Large intestine (tissue), 3 donors: ENCODE results near the gene PKN1. TPM values are rescaled to one million over a fixed set of nuclear protein-coding genes. Genes with fewer than 3 reads are reported as not detected.

ENCODE experiments used
- DNase-seq, 2 donors: peaks; one replicate each; pipeline versions ENCODE4 v3.0.0 to v3.0.0-alpha.2; 2013
- H3K27ac ChIP-seq: one replicate; pipeline ENCODE4 v1.5.1; 2013; ENCODE audit warnings: low read length
- H3K27me3 ChIP-seq: 2 replicates; pipeline ENCODE4 v1.6.1; 2013; ENCODE audit warnings: low read length; ENCODE audit not compliant: control insufficient read depth, insufficient read depth
- H3K36me3 ChIP-seq: 2 replicates; pipeline ENCODE4 v1.6.1; 2013; ENCODE audit warnings: low read length; ENCODE audit not compliant: control insufficient read depth, insufficient read depth
- H3K4me1 ChIP-seq: one replicate; pipeline ENCODE4 v1.6.1; 2013; ENCODE audit warnings: low read length; ENCODE audit not compliant: control insufficient read depth, insufficient read depth
- H3K4me3 ChIP-seq: one replicate; pipeline ENCODE4 v1.5.1; 2013; ENCODE audit warnings: low read length
- H3K9me3 ChIP-seq: one replicate; pipeline ENCODE4 v1.6.1; 2013; ENCODE audit warnings: mild to moderate bottlenecking, low read depth, low read length, moderate library complexity; ENCODE audit not compliant: control insufficient read depth
- WGBS: methylation state at CpG from one replicate; pipeline ENCODE4 v1.1.5; 2013; ENCODE audit warnings: low lambda C conversion rate; ENCODE audit not compliant: insufficient coverage; 5-methylcytosine and 5-hydroxymethylcytosine counted together
- polyA plus RNA-seq: library from polyadenylated mRNA; unstranded; fragments of 120-200 nt; gene quantifications from one replicate; pipeline ENCODE4 v1.2.1, GENCODE V29; 2013

Gene PKN1
- polyA plus RNA-seq, 1 donor: 65.3 TPM

DNA sequence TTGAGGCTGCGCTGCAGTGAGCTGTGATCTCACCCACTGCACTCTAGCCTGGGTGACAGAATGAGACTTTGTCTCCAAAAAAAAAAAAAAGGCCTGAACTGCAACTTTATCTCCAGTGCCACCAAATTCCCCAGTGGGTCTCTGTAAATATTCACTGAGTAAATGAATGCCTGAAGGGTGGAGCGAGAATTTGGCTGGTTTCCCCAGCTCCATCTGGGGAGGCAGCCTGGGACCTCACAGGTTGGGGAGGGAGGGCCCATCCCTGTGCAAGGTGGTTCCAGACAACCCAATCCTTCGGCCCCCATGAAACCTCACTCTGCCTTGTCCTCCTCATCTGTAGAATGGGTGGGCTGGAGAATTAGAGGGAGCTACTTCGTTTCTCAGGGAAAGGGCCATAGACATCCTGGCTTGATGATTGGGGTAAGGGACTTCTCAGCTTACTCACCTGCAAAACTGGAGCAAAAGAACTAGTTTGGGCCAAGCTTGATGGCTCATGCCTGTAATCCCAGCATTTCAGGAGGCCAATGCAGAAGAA lies 4.2 kb upstream of the PKN1 start:
- Histone ChIP-seq H3K4me3 (no peak overlapping the region), H3K27ac (no peak overlapping the region), H3K4me1 (peaks cover 5% of the 10 kb centered on the region), H3K9me3 (no peaks in the 10 kb centered on the region), H3K27me3 (peaks cover 10% of the 10 kb centered on the region), H3K36me3 (no peaks in the 10 kb centered on the region)
- no peak for DNase-seq
- WGBS: no CpG with 5 or more reads among the region's 4 CpGs

DNA sequence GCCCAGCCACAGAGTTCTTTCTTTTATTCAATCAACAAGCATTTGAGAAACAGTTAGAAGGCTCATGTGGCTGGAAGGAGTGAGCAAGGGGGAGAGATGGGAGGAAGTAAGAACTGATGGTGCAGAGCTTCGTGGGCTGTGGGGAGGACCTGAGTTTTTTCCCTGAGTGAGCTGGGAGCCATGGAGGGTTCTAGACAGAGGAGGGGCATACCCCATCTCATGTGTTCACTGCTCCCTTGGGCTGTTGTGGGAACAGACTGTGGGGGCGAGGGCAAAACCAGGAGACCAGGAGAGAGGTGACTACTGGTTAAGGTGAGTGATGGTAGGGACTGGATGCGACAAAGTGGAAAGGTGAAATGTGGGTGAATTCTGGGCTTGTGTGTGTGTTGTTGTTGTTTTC lies 2.4 kb upstream of the PKN1 start:
- DNase-seq: no peak
- Histone ChIP-seq H3K9me3 (no peaks in the 10 kb centered on the region), H3K4me1 (peaks cover 19% of the 10 kb centered on the region), H3K36me3 (no peaks in the 10 kb centered on the region), H3K27ac (no peak overlapping the region), H3K4me3 (no peak overlapping the region), H3K27me3 (peaks cover 10% of the 10 kb centered on the region)
- WGBS: no CpG with 5 or more reads among the region's 3 CpGs

DNA sequence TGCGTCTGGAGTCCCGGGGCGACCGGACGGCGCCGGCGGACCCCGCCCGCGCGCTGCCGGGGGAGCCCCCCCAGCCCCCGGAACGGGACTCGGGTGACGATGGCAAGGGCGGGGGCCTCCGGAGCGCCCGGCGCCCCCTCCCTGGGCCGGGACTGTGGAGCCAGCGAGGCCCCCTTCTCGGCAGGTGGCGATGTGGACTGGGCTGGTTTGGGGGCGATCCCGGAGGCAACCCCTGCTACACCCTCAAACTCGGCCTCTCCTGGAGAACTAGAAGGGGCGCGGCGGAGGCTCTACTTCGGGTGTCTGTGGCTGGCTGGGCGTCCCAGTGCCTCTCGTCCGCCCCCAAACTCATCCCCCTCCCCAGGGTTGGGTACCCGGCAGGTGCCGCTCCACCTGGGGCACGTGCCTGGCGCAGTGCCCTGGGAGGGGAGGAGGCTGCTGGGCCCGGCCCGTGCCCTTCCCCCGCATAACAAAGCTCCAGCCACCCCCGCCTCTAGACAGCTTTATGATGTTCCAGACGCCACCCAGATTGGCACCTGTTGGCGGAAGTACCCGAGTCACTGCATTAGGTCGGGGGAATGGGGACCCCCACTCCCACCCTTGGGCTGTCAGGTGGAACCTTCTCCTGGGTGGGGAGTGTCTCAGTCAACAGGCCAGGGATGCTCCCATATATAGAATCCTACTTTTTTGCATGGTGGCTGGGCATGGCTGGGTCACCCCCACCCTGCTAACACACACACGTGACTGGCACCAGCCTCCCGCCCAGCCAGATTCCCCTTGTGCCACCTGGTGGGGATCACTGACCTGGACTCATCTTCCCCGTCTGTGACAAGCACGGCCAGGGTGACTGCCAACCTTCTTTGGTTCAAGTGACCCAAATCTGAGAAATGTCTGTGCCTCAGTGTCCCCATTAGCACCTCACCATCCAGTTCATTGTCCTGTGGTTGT lies 722 bp downstream of the PKN1 start:
- H3K36me3 ChIP-seq: no peaks in the 10 kb centered on the region
- peak overlapping the region; percentile 80 for H3K4me3 ChIP-seq
- H3K4me1 ChIP-seq: peaks cover 19% of the 10 kb centered on the region
- H3K9me3 ChIP-seq: no peaks in the 10 kb centered on the region
- H3K27ac ChIP-seq: peak overlapping the region; percentile 48
- WGBS: no CpG with 5 or more reads among the region's 52 CpGs
- peak in 1 of 2 donors; percentile 59 for DNase-seq
- H3K27me3 ChIP-seq: peaks cover 10% of the 10 kb centered on the region

DNA sequence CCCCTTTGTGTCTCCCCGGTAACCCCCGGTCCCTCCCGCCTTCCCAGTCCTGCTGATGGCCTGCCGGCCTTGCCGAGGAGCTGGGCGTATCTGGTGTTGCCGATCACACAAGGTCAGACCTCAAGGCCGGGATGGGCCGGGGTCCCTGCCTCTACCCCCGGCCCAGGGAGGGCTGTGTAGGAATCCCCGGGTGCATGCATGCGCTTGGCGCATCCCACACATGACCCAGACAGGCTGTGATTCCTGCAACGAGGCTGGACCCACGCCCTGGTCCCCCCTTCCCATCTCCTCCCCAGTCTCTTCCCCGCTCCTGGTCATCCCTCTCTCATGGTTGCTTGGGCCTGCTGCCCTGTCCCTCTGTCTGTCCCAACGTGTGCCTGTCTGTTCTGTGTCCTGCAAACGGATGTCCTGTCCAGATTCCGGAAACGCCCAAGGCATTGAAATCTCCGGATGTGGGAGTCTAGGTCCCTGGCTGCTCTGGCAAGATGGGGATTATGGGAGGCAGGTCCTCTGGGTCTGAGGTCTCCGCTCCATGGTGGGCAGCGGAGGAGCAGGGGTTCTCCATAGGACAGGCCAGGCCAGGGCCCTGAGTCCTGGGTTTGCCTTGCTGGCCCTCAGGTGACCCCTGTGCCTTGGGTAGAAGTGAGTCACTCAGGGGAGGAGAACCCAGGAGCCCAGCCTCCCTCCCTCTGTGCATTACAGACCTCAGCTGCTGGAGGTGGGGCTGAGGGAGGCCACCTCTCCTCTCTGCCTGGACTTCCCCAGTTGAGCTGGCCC lies 1.6 kb downstream of the PKN1 start:
- WGBS: no CpG with 5 or more reads among the region's 23 CpGs
- peak overlapping the region; percentile 80 for H3K4me3 ChIP-seq

DNA sequence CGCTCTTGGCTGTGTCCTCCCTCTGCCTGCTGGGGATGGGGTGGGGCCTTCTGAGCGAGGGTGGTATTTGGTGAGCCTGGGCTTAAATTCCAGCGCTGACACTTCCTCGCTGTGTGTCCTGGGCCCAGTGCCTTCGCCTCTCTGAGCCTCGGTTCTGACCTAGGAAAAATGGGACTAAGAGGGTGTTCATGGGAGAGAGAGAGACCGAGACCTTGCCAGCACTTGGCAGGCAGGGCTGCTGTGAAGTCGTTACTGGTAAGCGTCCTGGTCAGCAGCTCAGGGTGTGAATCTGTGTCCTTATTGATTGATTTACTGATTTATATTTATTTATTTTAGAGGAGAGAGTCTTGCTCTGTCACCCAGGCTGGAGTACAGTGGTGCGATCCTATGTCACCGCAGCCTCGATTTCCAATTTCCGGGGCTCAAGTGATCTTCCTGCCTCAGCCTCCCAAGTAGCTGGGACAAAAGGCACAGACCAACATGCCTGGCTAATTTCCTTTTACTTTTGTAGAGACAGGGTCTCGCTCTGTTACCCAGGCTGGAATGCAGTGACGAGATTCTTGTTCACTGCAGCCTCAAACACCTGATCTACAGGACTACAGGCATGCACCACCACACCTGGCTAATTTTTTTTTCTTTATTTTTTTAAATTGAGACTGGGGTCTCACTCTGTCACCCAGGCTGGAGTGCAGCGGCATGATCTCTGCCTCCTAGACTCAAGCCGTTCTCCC lies 2.4 kb downstream of the PKN1 start:
- Histone ChIP-seq H3K4me1 (peaks cover 29% of the 10 kb centered on the region), H3K27me3 (peaks cover 7% of the 10 kb centered on the region), H3K4me3 (no peak overlapping the region), H3K9me3 (no peaks in the 10 kb centered on the region), H3K36me3 (no peaks in the 10 kb centered on the region), H3K27ac (no peak overlapping the region)
- no peak for DNase-seq
- 100% methylated on average over 2 of the region's 17 CpGs for WGBS

More for the DNA sequence above, 1.6 kb downstream of the PKN1 start:
- no peaks in the 10 kb centered on the region for H3K9me3 ChIP-seq
- no peak overlapping the region for H3K27ac ChIP-seq
- H3K36me3 ChIP-seq: no peaks in the 10 kb centered on the region
- DNase-seq: peak; percentile 46 to 50
- peaks cover 21% of the 10 kb centered on the region for H3K4me1 ChIP-seq
- H3K27me3 ChIP-seq: peaks cover 7% of the 10 kb centered on the region

DNA sequence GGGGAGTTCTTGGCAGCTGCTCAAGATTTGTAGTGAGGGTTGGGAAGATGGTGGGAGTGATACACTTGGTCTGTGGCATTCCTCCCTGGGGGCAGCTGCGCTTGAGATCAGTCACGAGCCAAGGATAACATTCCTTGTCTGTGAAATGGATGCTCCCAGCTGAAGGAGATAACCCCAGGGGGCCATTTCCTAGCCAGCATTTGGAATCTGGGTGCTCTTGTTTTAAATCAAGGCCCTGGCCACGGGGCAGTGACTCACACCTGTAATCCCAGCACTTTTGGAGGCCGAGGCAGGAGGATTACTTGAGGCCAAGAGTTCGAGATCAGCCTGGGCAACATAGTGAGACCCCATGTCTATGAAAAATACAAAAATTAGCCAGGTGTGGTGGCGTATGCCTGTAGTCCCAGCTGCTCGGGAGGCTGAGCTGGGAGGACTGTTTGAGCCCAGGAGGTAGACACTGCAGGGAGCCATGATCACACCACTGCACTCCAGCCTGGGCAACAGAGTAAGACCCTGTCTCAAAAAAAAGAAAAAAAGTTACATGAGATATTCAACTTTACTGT lies 4.6 kb downstream of the PKN1 start:
- H3K4me1 ChIP-seq: peaks cover 28% of the 10 kb centered on the region
- no peak for DNase-seq
- H3K27ac ChIP-seq: no peak overlapping the region
- H3K4me3 ChIP-seq: no peak overlapping the region
- no peaks in the 10 kb centered on the region for H3K27me3 ChIP-seq
- no CpG with 5 or more reads among the region's 7 CpGs for WGBS
- H3K9me3 ChIP-seq: no peaks in the 10 kb centered on the region
- peaks cover 7% of the 10 kb centered on the region for H3K36me3 ChIP-seq

DNA sequence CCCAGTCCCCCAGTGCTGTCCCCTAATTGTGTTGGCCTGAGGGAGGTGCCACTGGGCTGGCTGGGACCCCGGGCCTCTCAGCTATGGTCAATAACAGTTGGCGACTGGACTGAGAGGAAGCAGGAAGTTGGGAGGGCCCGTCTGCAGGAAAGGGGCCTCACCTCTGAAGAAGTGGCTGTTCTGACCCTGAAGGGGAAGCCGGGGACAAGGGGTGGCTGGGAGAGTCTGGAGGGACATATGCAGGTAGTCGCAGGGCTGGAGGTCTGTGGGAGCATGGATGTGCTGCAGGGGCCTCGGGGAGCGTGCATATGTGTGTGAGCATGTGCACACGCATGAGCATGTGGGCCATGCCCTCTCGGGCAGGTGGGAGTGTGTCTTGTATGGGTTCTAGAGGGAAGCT lies 5.9 kb downstream of the PKN1 start:
- Histone ChIP-seq H3K27me3 (no peaks in the 10 kb centered on the region), H3K27ac (no peak overlapping the region), H3K36me3 (peaks cover 21% of the 10 kb centered on the region), H3K9me3 (no peaks in the 10 kb centered on the region), H3K4me1 (peaks cover 24% of the 10 kb centered on the region), H3K4me3 (no peak overlapping the region)
- WGBS: no CpG with 5 or more reads among the region's 9 CpGs
- no peak for DNase-seq

DNA sequence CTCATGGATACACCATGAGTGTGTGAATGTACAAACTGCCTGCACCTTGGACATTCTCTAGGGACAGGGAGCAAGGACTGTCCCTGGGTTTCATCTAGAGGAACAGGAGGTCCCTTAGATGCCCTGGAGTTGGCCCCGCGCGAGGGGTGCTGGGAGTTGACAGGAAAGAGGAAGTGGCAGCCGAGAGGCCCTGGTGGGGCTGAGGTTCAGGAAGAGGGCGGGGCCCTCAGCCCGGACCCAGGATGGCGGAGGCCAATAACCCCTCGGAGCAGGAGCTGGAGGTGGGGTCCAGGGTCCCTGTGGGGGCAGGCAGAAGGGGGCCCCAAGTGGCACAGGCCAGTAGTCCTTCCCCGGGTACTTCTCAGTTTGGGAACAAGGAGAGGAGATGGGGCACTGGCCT lies 6.9 kb downstream of the PKN1 start:
- Histone ChIP-seq H3K36me3 (peaks cover 31% of the 10 kb centered on the region), H3K4me3 (peak overlapping the region; percentile 25), H3K27ac (peak overlapping the region; percentile 17), H3K9me3 (no peaks in the 10 kb centered on the region), H3K4me1 (peaks cover 14% of the 10 kb centered on the region), H3K27me3 (no peaks in the 10 kb centered on the region)
- WGBS: no CpG with 5 or more reads among the region's 9 CpGs
- peak; percentile 66 to 87 for DNase-seq

DNA sequence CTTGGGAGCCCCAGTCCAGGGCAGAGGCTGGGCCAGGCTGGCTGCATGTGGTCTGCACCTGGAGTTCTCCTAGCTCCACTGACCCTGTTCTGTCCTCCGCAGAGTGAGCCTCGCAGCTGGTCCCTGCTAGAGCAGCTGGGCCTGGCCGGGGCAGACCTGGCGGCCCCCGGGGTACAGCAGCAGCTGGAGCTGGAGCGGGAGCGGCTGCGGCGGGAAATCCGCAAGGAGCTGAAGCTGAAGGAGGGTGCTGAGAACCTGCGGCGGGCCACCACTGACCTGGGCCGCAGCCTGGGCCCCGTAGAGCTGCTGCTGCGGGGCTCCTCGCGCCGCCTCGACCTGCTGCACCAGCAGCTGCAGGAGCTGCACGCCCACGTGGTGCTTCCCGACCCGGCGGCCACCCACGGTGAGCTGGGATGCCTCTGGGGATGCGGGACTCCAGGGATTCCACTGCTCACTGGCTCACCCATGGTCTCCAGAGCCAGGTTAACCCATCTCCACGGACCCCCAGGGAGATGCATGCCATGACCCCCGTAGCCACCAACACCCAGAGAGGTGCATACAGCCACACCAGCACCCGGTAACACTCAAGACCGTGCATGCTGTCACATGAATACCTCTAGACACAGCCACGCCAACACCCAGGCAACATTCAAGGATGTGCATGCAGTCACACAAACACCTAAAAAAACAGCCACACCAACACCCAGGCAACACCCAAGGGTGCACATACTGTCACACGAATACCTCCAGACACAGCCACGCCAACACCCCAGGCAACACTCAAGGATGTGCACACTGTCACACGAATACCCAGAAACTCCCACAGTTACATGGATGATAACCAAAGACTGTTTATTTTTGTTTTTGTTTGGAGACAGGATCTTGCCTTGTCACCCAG lies 8.2 kb downstream of the PKN1 start:
- H3K36me3 ChIP-seq: peaks cover 37% of the 10 kb centered on the region
- no CpG with 5 or more reads among the region's 34 CpGs for WGBS
- H3K27ac ChIP-seq: no peak overlapping the region
- H3K27me3 ChIP-seq: no peaks in the 10 kb centered on the region
- no peak overlapping the region for H3K4me3 ChIP-seq
- H3K4me1 ChIP-seq: peaks cover 11% of the 10 kb centered on the region
- no peak for DNase-seq
- H3K9me3 ChIP-seq: peaks cover under 1% of the 10 kb centered on the region
